Kidney (tissue), 14 donors: ENCODE results near the gene NME7. TPM values are rescaled to one million over a fixed set of nuclear protein-coding genes. Genes with fewer than 3 reads are reported as not detected.

ENCODE experiments used
- DNase-seq, 5 donors: peaks; one replicate each; pipeline ENCODE4 v3.0.0-alpha.2; 2013 to 2020
- FAIRE-seq: peaks from 2 replicates; lab custom pipeline; 2012; peaks lifted over from hg19 to GRCh38; lab: Jason Lieb, UNC
- H3K27ac ChIP-seq, 2 donors: one replicate each; pipeline ENCODE4 v1.7.0; 2013; ENCODE audit warnings: low read depth in 2 of 2, low read length in 2 of 2, inconsistent platforms in 1 of 2
- H3K27me3 ChIP-seq: one replicate; pipeline ENCODE4 v1.7.1; 2013; ENCODE audit warnings: low read length, inconsistent platforms; ENCODE audit not compliant: control insufficient read depth, insufficient read depth
- H3K36me3 ChIP-seq, 3 donors: one replicate each; pipeline versions ENCODE4 v1.7.0 to v1.7.1; 2013; ENCODE audit warnings: low read length in 3 of 3, control low read depth in 1 of 3, inconsistent platforms in 1 of 3; ENCODE audit not compliant: insufficient read depth in 3 of 3, control insufficient read depth in 2 of 3
- H3K4me1 ChIP-seq, 3 donors: one replicate each; pipeline versions ENCODE4 v1.7.0 to v1.7.1; 2013; ENCODE audit warnings: low read length in 3 of 3, inconsistent platforms in 1 of 3, low read depth in 1 of 3; ENCODE audit not compliant: control insufficient read depth in 2 of 3, insufficient read depth in 2 of 3
- H3K4me3 ChIP-seq, 3 donors: one replicate each; pipeline versions ENCODE4 v1.7.0 to v1.8.1; 2013; ENCODE audit warnings: low read length in 3 of 3, control low read depth in 1 of 3, inconsistent platforms in 1 of 3
- H3K9ac ChIP-seq, 3 donors: one replicate each; pipeline versions ENCODE4 v1.7.0 to v1.7.1; 2013; ENCODE audit warnings: low read length in 3 of 3, control low read depth in 1 of 3, inconsistent platforms in 1 of 3
- H3K9me3 ChIP-seq, 3 donors: one replicate each; pipeline versions ENCODE4 v1.7.0 to v1.7.1; 2013; ENCODE audit warnings: low read length in 3 of 3, control low read depth in 1 of 3, inconsistent platforms in 1 of 3; ENCODE audit not compliant: control insufficient read depth in 2 of 3, insufficient read depth in 1 of 3
- intact Hi-C: fragments of 100-400 bp; cut with DNase I; formaldehyde crosslinking; loops from one replicate; pipeline ENCODE4 v1.11.1; 2022
- polyA plus RNA-seq: library from polyadenylated mRNA; stranded (reverse); fragments of 350-450 nt; fragmentation: Illumina TruSeq; extraction: RNeasy Lipid Tissue Mini Kit (QIAGEN cat#74804); gene quantifications from one replicate; pipeline ENCODE4 v1.2.3, GENCODE V29; 2014; ENCODE audit warnings: low read depth, low replicate concordance; ENCODE audit not compliant: insufficient read depth
- total RNA-seq: library from RNA; stranded (reverse); fragmentation: NEBNext Ultra II Directional; extraction: Animal tissue kit (Norgen Biotek cat#: 25700); gene quantifications from one replicate; pipeline ENCODE4 v1.2.1, GENCODE V29; 2021
- TF ChIP-seq, protein P1 (sequence below): IDR thresholded peaks from 3 replicates; pipeline ENCODE4 v1.5.1; 2012; ENCODE audit warnings: mild to moderate bottlenecking, moderate library complexity, borderline replicate concordance; ENCODE audit not compliant: insufficient read depth; ENCODE audit errors: extremely low read depth
- donor health status: control.
- donor health status: control.
- donor health status: control.
- donor health status: control.
- donor health status: control.
- donor health status: DM: yes; HTN: yes; CAD: no.
- donor health status: Normal renal cell carcinoma (clear cell type).

NME7 gene
- total and polyA plus RNA-seq, 2 donors from 2014 or later: 13.7 to 31.9 TPM

DNA sequence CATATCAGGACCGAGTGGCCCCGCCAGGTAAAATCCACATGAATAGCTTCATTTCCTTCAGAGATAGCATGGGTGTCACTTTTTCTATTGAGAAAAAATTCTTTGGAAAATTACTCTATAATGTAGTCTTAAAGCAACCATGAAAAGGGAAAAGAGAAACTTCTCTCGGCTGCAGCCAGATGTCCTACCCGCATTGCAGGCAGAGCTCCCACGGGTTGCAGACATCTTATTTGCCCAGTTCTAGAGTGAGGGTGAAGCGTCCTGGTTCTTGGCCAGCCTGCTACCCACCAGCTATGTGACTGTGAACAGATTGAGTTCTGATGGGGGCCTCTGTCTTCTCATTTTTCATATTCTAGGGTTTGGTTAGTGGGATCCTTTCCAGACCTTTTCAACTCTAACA is 256.1 kb downstream of the NME7 start:
- DNase-seq (no peak), FAIRE-seq (no peak)
- no peaks in the 10 kb centered on the region for H3K27me3 ChIP-seq
- H3K9ac ChIP-seq: peak overlapping the region in 2 of 3 donors; percentile 99
- H3K27ac ChIP-seq: peak overlapping the region; percentile 75 to 89
- TF ChIP-seq, protein P1, sequence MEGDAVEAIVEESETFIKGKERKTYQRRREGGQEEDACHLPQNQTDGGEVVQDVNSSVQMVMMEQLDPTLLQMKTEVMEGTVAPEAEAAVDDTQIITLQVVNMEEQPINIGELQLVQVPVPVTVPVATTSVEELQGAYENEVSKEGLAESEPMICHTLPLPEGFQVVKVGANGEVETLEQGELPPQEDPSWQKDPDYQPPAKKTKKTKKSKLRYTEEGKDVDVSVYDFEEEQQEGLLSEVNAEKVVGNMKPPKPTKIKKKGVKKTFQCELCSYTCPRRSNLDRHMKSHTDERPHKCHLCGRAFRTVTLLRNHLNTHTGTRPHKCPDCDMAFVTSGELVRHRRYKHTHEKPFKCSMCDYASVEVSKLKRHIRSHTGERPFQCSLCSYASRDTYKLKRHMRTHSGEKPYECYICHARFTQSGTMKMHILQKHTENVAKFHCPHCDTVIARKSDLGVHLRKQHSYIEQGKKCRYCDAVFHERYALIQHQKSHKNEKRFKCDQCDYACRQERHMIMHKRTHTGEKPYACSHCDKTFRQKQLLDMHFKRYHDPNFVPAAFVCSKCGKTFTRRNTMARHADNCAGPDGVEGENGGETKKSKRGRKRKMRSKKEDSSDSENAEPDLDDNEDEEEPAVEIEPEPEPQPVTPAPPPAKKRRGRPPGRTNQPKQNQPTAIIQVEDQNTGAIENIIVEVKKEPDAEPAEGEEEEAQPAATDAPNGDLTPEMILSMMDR: no peak
- H3K9me3 ChIP-seq: no peaks in the 10 kb centered on the region
- peaks cover 5 to 88% (median 45%) of the 10 kb centered on the region in 3 donors for H3K36me3 ChIP-seq
- H3K4me3 ChIP-seq: peak overlapping the region in 2 of 3 donors; percentile 88 to 100
- H3K4me1 ChIP-seq: peaks cover 5 to 37% (median 36%) of the 10 kb centered on the region in 3 donors
- intact Hi-C loops: no loop called here

- H3K4me3 ChIP-seq: peak overlapping the region in 2 of 3 donors; percentile 88 to 100
- no peaks in the 10 kb centered on the region for H3K9me3 ChIP-seq
- DNase-seq (no peak), FAIRE-seq (no peak)
- H3K27me3 ChIP-seq: no peaks in the 10 kb centered on the region
- peak overlapping the region; percentile 75 to 99 for H3K27ac ChIP-seq
- TF ChIP-seq, protein P1: no peak
- H3K9ac ChIP-seq: peak overlapping the region; percentile 13 to 99 (median 99)
- H3K4me1 ChIP-seq: peaks cover 1 to 32% (median 31%) of the 10 kb centered on the region in 3 donors
- intact Hi-C loops: no loop called here
- H3K36me3 ChIP-seq: peaks cover 4 to 82% (median 41%) of the 10 kb centered on the region in 3 donors
These were observed 256.7 kb downstream of the NME7 start for GRCh38 chr1:169110689-169111447.

GRCh38 chr1:169110236-169110635 is 257.4 kb downstream of the NME7 start:
- H3K27ac ChIP-seq: peak overlapping the region; percentile 97 to 99
- H3K36me3 ChIP-seq: peaks cover 3 to 76% (median 39%) of the 10 kb centered on the region in 3 donors
- no peaks in the 10 kb centered on the region for H3K9me3 ChIP-seq
- TF ChIP-seq, protein P1: no peak
- DNase-seq (no peak), FAIRE-seq (no peak)
- H3K27me3 ChIP-seq: no peaks in the 10 kb centered on the region
- intact Hi-C loops: no loop called here
- H3K4me3 ChIP-seq: peak overlapping the region; percentile 43 to 100 (median 88)
- peak overlapping the region; percentile 38 to 99 (median 99) for H3K9ac ChIP-seq
- peaks cover 0 to 29% (median 29%) of the 10 kb centered on the region in 3 donors for H3K4me1 ChIP-seq
